Activated CD4-positive, alpha-beta T cell treated with anti-CD3 and anti-CD28 coated beads, Interleukin-2, amount 10 ng/mL, durations not matched to agents 7 days and 5 days (primary cell): ENCODE measurements around the gene RGS19. TPM values are rescaled to one million over a fixed set of nuclear protein-coding genes. Genes with fewer than 3 reads are reported as not detected.

ENCODE experiments used
- CTCF ChIA-PET: fragments of 350-600 bp; sonication (Branson Sonifier 250); formaldehyde crosslinking; loops from one replicate; lab custom pipeline; 2021; ENCODE audit warnings: antibody characterized with exemption; lab: Charles Lee
- POLR2A ChIA-PET: fragments of 350-600 bp; sonication (Branson Sonifier 250); formaldehyde crosslinking; loops from one replicate; lab custom pipeline; 2021; ENCODE audit warnings: antibody characterized with exemption; lab: Charles Lee
- DNase-seq: peaks from one replicate; pipeline ENCODE4 v3.0.0-alpha.2; 2020
- H3K27ac Mint-ChIP-seq: one replicate; pipeline ENCODE4 v1.8.0; 2021; ENCODE audit warnings: mild to moderate bottlenecking, moderate library complexity, mixed read lengths
- H3K27me3 Mint-ChIP-seq: one replicate; pipeline ENCODE4 v1.8.0; 2021; ENCODE audit warnings: mixed read lengths
- H3K36me3 Mint-ChIP-seq: one replicate; pipeline ENCODE4 v1.8.0; 2021; ENCODE audit warnings: low read depth, mixed read lengths
- H3K4me1 Mint-ChIP-seq: one replicate; pipeline ENCODE4 v1.8.0; 2021; ENCODE audit warnings: mixed read lengths
- H3K4me3 Mint-ChIP-seq: one replicate; pipeline ENCODE4 v1.8.0; 2021; ENCODE audit warnings: mild to moderate bottlenecking, moderate library complexity, mixed read lengths
- H3K9me3 Mint-ChIP-seq: one replicate; pipeline ENCODE4 v1.8.0; 2021; ENCODE audit warnings: mixed read lengths
- total RNA-seq, 2 experiments: library from RNA; stranded (reverse); gene quantifications; one replicate each; pipeline ENCODE4 v1.2.3, GENCODE V29; 2021

RGS19 gene
- total RNA-seq, 2 experiments from 2014 or later: 105 to 107 TPM

GRCh38 chr20:64105846-64106434 lies 26.6 kb upstream of the RGS19 start:
- CTCF ChIA-PET: no interaction called here
- Mint-ChIP-seq H3K4me3 (no peak overlapping the region), H3K9me3 (no peaks in the 10 kb centered on the region), H3K4me1 (peaks cover 9% of the 10 kb centered on the region), H3K36me3 (no peaks in the 10 kb centered on the region), H3K27me3 (peaks cover 21% of the 10 kb centered on the region), H3K27ac (no peak overlapping the region)
- DNase-seq: no peak
- POLR2A ChIA-PET: no interaction called here

GRCh38 chr20:64104667-64105451 lies 25.5 kb upstream of the RGS19 start:
- H3K27ac Mint-ChIP-seq: no peak overlapping the region
- H3K9me3 Mint-ChIP-seq: no peaks in the 10 kb centered on the region
- H3K36me3 Mint-ChIP-seq: no peaks in the 10 kb centered on the region
- no peak overlapping the region for H3K4me3 Mint-ChIP-seq
- CTCF ChIA-PET: no interaction called here
- no peak for DNase-seq
- H3K4me1 Mint-ChIP-seq: peaks cover 20% of the 10 kb centered on the region
- POLR2A ChIA-PET: no interaction called here
- peaks cover 23% of the 10 kb centered on the region for H3K27me3 Mint-ChIP-seq

- Mint-ChIP-seq H3K27ac (no peak overlapping the region), H3K4me1 (peaks cover 20% of the 10 kb centered on the region), H3K36me3 (no peaks in the 10 kb centered on the region), H3K4me3 (no peak overlapping the region), H3K27me3 (peaks cover 23% of the 10 kb centered on the region), H3K9me3 (no peaks in the 10 kb centered on the region)
- ChIA-PET POLR2A (no interaction called here), CTCF (no interaction called here)
- DNase-seq: no peak
Measured at GRCh38 chr20:64103871-64104666, 24.8 kb upstream of the RGS19 start.

GRCh38 chr20:64102647-64103354 lies 23.5 kb upstream of the RGS19 start:
- Mint-ChIP-seq H3K27ac (peak overlapping the region; percentile 31), H3K4me3 (peak overlapping the region; percentile 40), H3K4me1 (peaks cover 20% of the 10 kb centered on the region), H3K36me3 (no peaks in the 10 kb centered on the region), H3K27me3 (peaks cover 23% of the 10 kb centered on the region), H3K9me3 (no peaks in the 10 kb centered on the region)
- CTCF ChIA-PET: interaction anchor here (1.4 to 2.2 kb wide), 2 partner anchors 13 to 183 kb away, joined by 5 to 10 read pairs; no protein-coding TSS in a partner anchor
- no peak for DNase-seq
- POLR2A ChIA-PET: no interaction called here

GRCh38 chr20:64101731-64102621 lies 22.7 kb upstream of the RGS19 start:
- CTCF ChIA-PET: interaction anchor here (0.8 to 2.2 kb wide), 4 partner anchors 10 to 184 kb away, joined by 3 to 10 read pairs (median 4); no protein-coding TSS in a partner anchor
- POLR2A ChIA-PET: no interaction called here
- Mint-ChIP-seq H3K4me1 (peaks cover 20% of the 10 kb centered on the region), H3K4me3 (no peak overlapping the region), H3K27ac (no peak overlapping the region), H3K36me3 (no peaks in the 10 kb centered on the region), H3K27me3 (peaks cover 23% of the 10 kb centered on the region), H3K9me3 (no peaks in the 10 kb centered on the region)
- peak; percentile 63 for DNase-seq

GRCh38 chr20:64100946-64101688 lies 21.8 kb upstream of the RGS19 start:
- DNase-seq: no peak
- H3K36me3 Mint-ChIP-seq: no peaks in the 10 kb centered on the region
- H3K9me3 Mint-ChIP-seq: peaks cover 5% of the 10 kb centered on the region
- peaks cover 20% of the 10 kb centered on the region for H3K4me1 Mint-ChIP-seq
- no peak overlapping the region for H3K27ac Mint-ChIP-seq
- H3K27me3 Mint-ChIP-seq: peaks cover 23% of the 10 kb centered on the region
- CTCF ChIA-PET: interaction anchor here (0.8 to 2.2 kb wide), 3 partner anchors 11 to 19 kb away, joined by 3 to 10 read pairs (median 4); no protein-coding TSS in a partner anchor
- POLR2A ChIA-PET: no interaction called here
- H3K4me3 Mint-ChIP-seq: no peak overlapping the region

- H3K9me3 Mint-ChIP-seq: peaks cover 5% of the 10 kb centered on the region
- H3K4me1 Mint-ChIP-seq: peaks cover 20% of the 10 kb centered on the region
- H3K27me3 Mint-ChIP-seq: peaks cover 23% of the 10 kb centered on the region
- no peak overlapping the region for H3K4me3 Mint-ChIP-seq
- no peak for DNase-seq
- no peaks in the 10 kb centered on the region for H3K36me3 Mint-ChIP-seq
- ChIA-PET CTCF (interaction anchor here (1.3 kb wide), 1 partner anchor 14 kb away, joined by 3 read pairs; no protein-coding TSS in a partner anchor), POLR2A (no interaction called here)
- H3K27ac Mint-ChIP-seq: no peak overlapping the region
Measured at GRCh38 chr20:64100566-64100888, 21.2 kb upstream of the RGS19 start.

GRCh38 chr20:64099880-64100565 lies 20.7 kb upstream of the RGS19 start:
- Mint-ChIP-seq H3K9me3 (peaks cover 5% of the 10 kb centered on the region), H3K36me3 (no peaks in the 10 kb centered on the region), H3K4me3 (no peak overlapping the region), H3K27me3 (peaks cover 23% of the 10 kb centered on the region), H3K27ac (no peak overlapping the region), H3K4me1 (peaks cover 20% of the 10 kb centered on the region)
- POLR2A ChIA-PET: no interaction called here
- no peak for DNase-seq
- CTCF ChIA-PET: interaction anchor here (1.3 kb wide), 1 partner anchor 14 kb away, joined by 3 read pairs; no protein-coding TSS in a partner anchor

GRCh38 chr20:64099086-64099786 lies 19.9 kb upstream of the RGS19 start:
- no peaks in the 10 kb centered on the region for H3K36me3 Mint-ChIP-seq
- DNase-seq: no peak
- no peak overlapping the region for H3K4me3 Mint-ChIP-seq
- ChIA-PET CTCF (interaction anchor here (1.3 kb wide), 1 partner anchor 13 kb away, joined by 3 read pairs; no protein-coding TSS in a partner anchor), POLR2A (no interaction called here)
- peaks cover 23% of the 10 kb centered on the region for H3K27me3 Mint-ChIP-seq
- H3K4me1 Mint-ChIP-seq: peaks cover 20% of the 10 kb centered on the region
- H3K27ac Mint-ChIP-seq: no peak overlapping the region
- H3K9me3 Mint-ChIP-seq: peaks cover 5% of the 10 kb centered on the region

GRCh38 chr20:64098471-64099013 lies 19.2 kb upstream of the RGS19 start:
- no peak for DNase-seq
- H3K27me3 Mint-ChIP-seq: peaks cover 19% of the 10 kb centered on the region
- ChIA-PET CTCF (no interaction called here), POLR2A (no interaction called here)
- no peaks in the 10 kb centered on the region for H3K36me3 Mint-ChIP-seq
- H3K4me1 Mint-ChIP-seq: peaks cover 20% of the 10 kb centered on the region
- no peak overlapping the region for H3K4me3 Mint-ChIP-seq
- H3K27ac Mint-ChIP-seq: no peak overlapping the region
- H3K9me3 Mint-ChIP-seq: peaks cover 5% of the 10 kb centered on the region
